SIG-M5 treated with dmso at 0.1 percent for 504 hours (cell line): ENCODE results near the gene DHRS7B.
"Not testable (repeated sequence)": the region's sequence is repeated elsewhere in the genome, so short reads cannot be mapped to it uniquely, and the experiment has no call there.

Experiments used
- DNase-seq: peaks from one replicate; lab custom pipeline; 2025; ENCODE audit not compliant: unreplicated experiment; lab: John Stamatoyannopoulos, UW

Gene DHRS7B, protein sequence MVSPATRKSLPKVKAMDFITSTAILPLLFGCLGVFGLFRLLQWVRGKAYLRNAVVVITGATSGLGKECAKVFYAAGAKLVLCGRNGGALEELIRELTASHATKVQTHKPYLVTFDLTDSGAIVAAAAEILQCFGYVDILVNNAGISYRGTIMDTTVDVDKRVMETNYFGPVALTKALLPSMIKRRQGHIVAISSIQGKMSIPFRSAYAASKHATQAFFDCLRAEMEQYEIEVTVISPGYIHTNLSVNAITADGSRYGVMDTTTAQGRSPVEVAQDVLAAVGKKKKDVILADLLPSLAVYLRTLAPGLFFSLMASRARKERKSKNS

DNA sequence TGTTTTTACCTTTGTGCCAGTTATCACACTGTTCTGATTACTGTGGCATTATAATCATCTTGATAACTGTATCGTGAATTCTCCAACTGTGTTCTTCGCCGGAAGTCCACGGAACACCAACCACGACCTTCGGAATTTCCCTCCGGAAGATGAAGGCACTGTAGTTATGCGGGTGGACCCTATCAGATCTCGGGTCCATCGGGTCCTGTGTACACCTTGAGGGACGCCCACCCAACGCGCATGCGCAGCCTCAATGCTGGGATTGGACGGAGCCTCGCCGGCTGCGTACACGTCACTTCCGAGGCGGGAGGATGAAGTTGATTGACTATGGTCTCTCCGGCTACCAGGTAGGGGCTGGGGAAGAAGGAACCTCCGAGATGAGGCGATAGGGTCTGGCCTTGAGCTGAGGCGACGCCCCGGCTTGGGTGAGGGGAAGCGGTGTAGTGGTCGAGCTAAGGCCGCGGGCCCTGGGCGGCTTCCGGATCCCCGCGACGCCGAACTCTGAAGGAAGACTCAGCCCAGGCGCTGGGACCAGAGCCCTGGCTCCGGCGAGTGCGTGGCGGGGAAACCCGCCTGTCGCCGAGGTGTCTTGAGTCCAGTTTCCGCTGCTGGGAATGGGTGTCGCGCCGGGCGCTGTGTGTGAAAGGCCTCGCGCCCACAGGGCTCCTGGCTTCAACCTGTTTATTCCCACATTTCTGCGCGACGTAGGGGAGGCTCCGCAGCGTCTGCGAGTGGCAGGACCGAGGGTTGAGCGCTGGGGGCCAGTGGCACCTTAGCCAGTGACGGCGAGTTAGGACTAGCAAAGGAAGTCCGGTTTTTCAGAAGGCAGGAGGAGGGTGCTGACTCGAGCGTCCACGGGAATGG is at the start of gene DHRS7B:
Gene DHRS7B (plus strand): TSS at position 320 of the 864 bp plus-strand sequence. CDS start 8 bp downstream, at position 328.
- peak; percentile 97 for DNase-seq

DNA sequence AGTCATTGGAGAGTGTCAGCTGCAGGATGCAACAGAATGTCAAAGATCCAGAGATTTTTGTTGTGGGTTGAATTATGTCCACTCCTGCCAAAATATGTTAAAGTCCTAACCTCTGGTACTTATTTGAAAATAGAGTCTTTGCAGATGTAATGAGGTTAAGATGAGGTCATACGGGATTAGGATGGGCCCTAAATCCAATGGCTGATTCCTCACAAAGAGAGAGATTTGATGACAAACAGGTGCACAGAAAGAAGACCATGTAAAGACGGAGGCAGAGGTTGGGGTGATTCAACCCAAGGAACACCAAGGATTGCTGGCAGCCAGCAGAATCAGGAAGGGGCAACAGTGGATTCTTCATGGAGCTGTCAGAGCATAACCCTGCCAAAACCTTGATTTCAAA is 49.5 kb upstream of the DHRS7B start:
- no peak for DNase-seq

DNA sequence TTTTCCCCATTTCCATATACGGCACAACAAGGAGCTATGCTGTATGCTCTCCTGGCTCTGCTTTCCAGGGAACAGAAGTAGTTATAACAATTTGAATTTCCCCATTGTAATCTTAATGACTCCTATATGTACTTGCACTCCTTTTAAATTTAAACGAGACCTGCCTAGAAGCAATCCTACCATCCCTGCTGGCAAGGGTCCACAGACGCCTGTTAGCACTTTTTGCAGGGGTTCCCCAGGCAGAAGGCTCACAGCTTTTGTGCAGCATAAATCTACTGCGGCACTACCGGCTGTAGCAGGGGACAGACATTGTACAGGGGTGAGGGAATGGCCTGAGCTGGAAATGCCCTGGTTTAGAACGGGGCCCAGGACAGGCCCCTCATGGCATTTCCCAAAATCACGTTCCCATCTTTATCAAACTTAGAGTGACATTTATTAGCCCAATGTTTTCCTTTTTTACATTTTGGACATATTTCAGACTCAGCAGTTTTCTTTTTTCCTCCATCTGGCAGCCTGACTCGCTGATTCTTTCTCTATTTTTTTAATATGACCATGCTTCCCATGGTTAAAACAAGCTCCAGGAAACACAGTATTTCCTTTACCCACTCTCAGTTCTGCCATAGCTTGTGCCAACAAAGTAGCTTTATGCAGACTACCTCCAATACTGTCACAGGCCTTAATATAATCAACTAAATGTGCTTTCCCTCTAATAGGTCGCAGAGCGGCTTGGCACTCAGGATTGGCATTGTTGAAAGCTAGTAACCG is 48.6 kb upstream of the DHRS7B start:
- no peak for DNase-seq

DNA sequence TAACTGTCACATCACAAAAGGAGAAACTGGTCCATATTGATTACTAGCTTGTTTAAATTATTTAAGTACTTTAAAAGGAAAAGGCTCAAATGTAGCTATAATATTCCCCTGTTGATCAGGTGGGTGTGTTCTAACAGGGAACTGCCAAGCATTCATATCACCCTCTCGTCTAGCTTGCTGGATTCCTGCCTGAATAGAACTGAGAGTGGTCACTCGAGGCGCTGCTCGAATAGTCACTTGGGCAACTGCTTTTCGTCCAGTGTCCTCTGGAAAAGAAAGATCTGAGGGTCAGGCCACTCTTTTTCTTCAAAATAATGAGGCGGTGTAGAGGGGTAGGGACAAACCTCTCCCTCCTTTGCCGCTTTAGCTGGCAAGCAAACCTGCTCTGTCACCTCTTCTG is 47.6 kb upstream of the DHRS7B start:
- no peak for DNase-seq

DNA sequence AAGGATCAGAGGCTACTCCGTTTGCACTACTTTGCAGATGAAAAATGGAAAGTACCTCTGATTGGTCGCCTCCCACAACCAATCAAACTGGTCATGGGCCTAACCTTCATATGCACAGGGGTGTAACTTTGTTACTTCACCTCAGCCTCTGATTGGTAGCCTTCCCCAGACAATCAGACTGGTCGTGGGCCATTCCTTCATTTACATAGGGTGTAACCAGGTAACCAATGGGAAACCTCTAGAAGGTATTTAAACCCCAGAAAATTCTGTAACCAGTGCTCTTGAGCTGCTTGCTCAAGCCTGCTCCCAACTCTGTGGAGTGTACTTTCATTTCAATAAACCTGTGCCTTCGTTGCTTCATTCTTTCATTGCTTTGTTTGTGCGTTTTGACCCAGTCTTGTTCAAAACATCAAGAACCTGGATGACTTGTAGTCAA is 44.7 kb upstream of the DHRS7B start:
- DNase-seq = peak; percentile 9

DNA sequence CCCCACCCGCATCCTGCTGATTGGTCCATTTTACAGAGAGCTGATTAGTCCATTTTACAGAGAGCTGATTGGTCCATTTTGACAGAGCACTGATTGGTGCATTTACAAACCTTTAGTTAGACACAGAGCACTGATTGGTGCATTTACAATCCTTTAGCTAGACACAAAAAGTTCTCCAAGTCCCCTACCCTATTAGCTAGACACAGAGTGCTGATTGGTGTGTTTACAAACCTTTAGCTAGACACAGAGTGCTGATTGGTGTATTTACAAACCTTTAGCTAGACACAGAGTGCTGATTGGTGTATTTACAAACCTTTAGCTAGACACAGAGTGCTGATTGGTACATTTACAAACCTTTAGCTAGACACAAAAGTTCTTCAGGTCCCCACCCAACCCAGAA is 41.5 kb upstream of the DHRS7B start:
- not testable (repeated sequence) for DNase-seq

DNA sequence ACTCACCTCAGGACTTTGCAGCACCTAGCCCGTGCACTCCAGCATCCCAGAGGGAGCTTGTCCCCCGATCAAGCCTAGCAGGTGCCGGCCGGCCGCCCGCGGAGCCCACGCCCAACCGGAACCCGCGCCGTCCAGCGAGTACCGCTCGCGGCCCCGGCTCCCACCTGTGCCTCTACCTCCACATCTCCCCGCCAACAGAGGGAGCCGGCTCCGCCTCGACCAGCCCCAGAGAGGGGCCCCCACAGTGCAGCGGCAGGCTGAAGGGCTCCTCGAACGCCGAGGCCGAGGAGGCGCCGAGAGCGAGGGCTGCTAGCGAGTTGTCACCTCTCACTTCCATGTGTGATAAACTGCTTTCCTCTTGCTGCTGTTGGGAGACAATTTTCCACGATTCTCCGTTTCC is 41.1 kb upstream of the DHRS7B start:
- no peak for DNase-seq

DNA sequence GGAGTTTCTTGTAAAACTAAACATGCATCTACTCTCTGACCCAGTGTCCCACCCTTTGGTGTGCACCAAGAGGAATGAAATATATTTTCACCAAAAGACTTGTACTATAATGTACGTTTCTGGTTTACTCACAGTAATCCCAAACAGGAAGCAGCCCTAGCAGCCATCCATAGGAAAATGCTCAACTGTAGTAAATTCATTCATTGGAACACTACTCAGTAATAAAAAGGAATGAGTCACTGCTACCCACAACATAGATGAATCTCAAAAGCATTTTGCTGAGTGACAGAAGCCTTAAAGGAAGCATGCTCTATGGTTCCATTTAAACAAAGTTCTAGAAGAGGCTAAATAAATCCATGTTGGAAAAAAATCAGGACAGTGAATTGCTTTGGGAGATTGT is 37.6 kb upstream of the DHRS7B start:
- DNase-seq = no peak

DNA sequence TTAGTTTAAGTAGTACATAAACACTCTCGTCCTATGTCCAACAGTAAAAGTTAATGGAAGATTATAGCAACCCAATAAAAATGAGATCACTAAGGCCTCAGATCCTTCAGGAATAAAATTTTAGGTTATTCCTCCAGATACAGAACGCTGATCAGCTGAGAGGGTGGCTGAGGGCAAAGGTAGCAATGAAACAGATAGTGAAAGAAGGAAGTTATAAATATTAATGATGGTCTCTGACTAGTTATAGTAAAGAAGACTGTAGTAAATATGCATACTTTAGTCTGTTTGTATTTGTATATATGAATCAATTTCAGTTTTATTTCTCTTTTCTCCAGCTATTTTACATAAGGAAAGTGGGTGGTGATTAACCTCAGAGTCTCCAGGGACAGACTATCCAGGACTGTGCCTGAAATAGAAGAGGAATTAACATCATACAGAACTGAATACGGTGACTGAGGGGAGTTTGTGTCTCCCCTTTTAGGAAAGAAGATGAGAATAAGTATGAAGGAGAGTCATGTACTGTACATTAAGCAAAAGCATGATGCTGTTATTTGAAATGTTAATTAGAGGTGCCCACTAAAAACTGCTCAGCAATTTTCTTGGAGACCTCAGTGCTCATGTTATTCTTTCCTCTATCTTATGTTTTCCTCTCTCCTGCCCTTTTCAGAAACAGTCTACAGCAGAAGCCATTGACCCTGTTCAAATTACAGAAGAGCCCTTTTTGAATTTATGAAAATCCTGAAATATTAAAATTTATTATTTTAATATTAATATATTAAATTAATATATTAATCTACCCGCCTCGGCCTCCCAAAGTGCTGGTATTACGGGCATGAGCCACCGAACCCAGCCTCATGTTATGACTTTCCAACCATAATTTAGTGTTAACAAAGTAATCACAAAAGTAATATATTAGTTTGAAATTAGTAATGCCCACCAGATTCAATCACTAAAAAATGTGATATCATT is 36.5 kb upstream of the DHRS7B start:
- no peak for DNase-seq

DNA sequence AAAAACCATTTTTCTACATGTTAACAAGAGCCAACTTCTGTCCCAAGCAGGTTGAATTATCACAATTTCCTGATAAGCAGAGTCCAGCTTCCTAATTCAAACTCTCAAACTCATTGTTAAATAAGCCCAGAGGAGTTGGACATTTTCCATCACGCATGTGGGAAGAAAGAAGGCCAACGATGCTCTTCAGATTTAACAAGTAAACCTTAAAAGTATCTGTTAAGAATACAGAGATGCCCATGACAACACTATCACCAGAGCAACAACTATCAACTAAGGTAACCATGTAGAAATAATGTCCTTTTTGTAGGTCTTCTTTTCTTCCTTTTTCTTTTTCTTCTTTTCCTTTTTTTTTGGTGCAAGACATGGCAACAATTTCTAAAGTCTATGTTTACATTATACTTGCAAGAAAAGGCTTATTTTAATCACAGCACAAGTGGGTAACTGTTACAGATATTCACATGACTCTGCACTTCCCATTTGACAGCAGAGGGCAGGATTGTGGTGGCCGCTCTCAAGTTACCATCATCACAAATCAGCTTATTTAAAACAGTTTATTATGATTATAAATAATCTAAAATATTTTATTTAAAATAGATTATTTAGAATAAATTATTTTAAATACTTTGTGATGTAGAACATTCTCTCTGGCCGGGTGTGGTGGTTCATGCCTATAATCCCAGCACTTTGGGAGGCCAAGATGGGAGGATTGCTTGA is 35.7 kb upstream of the DHRS7B start:
- DNase-seq = no peak

DNA sequence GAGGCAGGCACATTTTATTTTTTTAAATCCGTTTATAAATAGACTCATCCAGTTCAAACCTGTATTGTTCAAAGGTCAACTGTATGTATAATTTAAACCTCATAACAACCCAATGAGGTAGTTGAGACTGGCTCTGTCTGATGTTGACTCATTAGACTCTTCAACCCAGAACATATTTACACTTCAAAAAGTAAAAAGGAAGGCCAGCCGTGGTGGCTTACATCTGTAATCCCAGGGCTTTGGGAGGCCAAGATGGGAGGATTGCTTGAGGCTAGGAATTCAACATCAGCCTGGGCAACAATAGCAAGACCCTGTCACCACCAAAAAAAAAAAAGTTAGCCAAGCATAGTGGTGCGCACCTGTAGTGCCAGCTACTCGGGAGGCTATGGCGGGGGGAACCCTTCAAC is 32.5 kb upstream of the DHRS7B start:
- no peak for DNase-seq

DNA sequence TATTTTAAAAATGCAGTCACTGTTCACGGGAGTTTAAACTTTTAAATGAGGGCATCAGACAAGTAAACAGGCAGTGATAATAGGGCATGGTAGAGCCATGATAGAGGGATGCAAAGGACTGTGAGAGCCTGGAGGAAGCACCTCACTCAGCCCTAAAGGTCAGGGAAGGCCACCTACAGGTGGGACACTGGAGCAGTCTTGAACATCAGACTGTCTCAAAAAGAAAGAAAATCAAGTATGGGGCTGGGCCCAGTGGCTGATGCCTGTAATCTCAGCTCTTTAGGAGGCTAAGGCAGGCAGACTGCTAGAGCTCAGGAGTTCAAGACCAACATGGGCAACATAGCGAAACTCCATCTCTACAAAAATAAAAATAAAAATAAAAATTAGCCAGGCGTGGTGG is 31.0 kb upstream of the DHRS7B start:
- no peak for DNase-seq

DNA sequence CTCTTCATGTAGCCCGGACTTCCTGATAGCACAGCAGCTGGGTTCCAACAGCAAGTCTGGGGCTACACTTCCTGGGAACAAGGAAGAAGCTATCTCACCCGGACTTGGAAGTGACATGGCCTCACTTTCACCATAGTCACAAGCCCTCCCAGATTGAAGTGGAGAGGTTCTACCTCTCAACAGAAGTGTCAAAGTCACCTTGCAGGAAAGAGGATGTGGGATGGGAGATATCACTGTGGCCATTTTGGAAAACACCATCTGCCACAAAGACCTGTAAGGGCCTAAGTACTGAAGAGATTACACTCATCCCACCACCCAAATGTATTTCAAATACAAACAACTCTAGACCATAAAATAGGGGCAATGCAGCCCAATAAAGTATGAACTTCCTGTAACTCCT is 29.9 kb upstream of the DHRS7B start:
- DNase-seq = no peak

DNA sequence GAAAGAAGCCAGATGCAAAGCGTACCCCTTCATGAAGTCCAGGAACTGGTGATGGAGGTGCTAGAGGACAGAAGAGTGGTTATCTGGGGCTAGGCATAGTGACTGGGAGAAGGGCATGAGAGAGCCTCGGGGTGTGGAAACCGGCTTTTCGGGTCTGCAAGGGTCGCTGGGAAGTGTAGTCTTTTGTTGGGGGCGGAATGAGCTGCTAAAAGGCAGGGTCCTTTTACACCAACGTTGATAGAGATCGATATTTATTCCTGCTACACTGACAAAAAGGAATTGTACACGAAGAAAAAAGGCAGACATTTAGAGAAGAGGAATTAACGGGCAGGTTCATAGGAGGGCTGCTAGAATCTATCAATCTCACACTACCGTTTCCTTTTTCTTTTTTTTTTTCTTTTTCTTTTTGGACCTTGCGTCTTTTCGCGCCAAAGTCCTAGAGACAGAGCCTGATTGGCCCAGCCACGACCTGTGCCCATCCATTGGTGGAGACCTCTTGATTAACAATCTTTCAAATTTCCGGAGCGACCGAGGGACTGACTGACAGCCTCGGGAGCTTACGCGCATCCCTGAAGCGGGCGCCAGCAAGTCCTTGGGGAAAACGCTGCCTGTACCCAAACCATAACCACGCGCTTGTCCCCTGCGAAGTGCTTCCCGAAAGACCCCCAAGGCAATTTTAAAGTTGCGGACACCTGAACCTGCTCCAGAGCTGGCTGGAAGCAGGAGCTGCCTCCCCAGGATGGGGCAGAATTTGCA is 27.7 kb upstream of the DHRS7B start:
- DNase-seq = peak; percentile 95

DNA sequence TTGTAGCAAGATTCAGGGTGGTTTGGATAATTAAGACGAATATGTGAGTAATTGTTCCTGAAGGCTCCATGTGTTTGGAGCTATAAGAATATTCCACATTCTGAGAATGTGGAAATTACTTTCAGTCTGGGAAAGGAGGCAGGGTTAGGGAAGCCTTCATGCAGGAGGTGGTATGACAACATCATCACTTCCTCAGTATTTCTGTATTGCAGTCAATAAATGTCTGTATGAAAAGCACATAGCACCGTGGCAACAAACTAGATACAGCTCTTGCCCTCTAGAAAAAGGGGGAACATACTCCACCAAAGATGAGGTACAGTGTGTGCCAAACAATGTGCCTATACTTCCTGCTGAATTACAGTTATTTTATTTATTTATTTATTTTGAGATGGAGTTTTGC is 26.1 kb upstream of the DHRS7B start:
- no peak for DNase-seq

DNA sequence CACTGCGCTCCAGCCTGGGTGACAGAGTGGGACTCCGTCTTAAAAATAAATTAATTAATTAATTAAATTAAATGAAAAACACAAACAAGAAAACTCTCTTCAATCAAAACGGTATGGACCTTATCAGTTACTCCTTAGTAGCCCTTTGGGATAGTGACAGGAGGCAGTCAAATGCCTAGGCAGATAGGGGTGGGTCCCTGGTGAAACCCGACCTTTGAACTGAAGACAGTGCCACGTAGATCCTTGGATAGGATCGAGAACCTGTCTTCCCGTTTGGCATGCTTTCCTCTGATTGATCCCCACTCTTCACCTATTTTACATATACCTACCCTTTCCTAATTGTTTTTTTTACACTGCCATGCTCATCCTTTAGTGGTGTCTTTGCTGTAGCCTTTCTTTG is 22.2 kb upstream of the DHRS7B start:
- DNase-seq = no peak

DNA sequence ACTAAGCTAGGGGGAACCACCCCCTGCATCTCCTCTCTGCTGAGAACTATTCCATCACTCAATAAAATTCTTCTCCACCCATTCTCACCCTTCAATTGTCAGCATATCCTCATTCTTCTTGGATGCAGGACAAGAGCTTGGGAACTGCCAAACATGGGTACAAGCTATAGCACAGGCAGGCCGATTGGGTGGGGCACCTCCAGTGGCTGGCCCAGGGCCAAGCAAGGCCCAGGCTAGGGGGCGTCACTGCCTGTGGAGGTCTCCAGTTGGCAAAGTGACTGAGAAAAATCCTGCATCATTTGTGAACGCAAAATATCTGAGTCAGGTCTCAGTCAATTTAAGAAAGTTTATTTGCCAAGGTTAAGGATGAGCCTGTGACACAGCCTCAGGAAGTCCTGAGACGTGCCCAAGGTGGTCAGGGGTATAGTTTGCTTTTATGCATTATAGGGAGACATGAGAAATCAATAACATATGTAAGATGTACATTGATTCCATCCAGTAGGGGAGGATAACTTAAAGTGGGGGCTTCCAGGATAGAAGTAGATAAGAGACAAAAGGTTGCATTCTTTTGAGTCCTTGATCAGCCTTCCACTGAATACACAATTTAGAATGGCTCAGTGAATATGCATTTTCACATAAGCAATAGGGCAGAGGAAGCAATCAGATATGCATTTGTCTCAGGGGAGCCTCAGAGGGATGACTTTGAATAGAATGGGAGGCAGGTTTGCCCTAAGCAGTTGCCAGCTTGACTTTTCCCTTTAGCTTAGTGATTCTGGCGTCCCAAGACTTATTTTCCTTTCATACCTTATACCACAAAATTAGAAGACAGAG is 21.5 kb upstream of the DHRS7B start:
- no peak for DNase-seq

DNA sequence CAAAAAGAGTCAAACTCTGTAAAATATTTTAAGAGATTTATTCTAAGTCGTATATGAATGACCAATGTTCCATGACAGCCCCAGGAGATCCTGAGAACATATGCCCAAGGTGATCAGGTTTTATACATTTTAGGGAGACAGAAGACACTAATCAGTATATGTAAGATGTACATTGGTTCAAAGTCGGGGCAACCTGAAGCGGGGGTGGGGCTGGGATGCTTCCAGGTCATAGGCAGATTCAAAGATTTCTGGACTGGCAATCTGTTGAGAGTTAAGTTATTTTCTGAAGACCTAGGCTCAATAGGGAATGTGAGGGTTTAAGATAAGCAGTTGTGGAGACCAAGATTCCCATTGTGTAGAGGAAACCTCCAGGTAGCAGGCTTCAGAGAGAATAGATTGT is 20.4 kb upstream of the DHRS7B start:
- DNase-seq = no peak
